Suppressor macrophage treated with lipopolysaccharide for 1 hour (primary cell): ENCODE measurements around the gene PPP1R3G.

ENCODE experiments used
- DNase-seq, 3 donors: peaks; one replicate each; pipeline ENCODE4 v3.0.0-alpha.2; 2020 to 2022

Gene PPP1R3G

DNA sequence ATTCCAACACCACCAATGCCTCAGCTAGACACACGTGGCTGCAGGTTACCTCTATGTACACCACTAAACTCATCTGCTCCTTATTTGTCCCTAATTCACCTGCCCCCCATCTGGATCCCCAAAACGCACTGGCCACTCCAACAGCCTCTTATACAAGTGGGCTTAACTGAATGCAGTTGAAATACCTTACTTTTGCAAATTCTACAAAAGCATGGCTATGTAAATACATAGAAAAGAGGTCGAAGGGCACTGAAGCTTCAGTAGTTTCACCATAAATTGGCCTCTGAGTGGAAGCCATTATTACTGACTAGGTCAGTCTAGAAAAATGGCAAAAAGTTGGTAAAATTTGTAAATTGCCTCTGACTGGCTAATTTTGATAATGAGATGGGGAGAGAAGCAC lies 11.1 kb upstream of the PPP1R3G start:
- DNase-seq, result no peak

DNA sequence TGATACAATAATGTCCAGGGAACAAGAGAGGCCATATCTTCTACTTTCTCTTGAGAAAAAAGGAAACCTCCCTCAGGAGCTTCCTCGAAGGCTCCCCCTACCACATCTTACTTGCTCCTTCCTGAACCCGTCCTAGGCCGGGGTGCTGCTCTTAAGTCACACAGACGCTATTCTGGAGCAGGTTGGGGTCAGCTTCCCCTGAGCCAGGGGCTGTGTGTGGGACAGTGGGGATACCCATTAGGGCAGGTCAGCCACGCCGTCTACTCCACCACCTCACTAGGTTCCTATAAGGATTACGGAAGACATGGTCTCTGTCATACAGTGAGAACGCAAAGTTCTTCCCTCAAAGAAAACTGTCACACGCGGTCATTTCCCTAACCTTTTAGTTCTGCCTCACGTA lies 8.2 kb upstream of the PPP1R3G start:
- no peak for DNase-seq

DNA sequence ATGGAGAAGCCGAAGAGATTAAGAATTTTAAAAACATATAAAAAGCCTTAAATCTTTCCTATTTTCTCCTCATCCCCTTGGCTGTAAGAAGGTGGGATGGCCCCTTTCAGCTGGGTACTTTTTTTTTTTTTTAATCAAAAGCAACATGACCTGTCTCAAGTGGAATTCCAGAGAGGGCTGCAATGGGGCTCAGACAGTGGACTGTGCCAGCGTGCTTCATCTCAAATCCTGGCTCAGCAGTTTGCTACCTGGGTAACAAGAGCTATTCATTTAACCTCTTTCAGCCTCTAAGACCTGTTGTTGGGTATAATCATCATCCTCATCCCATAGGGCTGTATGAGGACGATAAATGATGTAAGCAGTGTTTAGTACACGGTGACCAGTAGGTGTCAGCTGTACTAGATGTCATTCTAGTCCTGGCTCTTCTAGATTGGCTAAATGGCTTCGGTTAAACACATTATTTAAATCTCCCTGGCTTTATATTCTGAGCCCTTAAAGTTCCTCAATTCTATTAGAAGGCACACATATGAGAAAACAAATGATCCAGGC lies 6.9 kb upstream of the PPP1R3G start:
- no peak for DNase-seq

DNA sequence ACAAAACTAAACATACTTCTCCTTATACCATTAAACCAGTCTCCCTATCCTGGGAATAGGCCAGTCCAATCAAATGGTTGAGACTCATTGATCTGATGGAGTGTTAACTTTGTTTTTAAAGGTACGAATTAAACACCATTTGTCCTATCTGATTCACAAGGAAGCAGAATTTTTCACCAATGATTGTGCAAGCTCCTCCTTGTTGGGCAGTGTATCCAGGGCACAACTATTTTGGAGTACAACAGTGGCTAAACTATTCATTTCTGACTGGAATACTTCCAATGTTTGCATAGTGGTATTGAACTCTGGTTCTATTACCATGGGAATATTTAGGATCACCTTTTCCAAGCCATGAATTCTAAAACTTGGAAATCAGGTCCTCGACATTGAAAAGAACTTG lies 5.4 kb upstream of the PPP1R3G start:
- peak in 1 of 3 donors; percentile 16 for DNase-seq

DNA sequence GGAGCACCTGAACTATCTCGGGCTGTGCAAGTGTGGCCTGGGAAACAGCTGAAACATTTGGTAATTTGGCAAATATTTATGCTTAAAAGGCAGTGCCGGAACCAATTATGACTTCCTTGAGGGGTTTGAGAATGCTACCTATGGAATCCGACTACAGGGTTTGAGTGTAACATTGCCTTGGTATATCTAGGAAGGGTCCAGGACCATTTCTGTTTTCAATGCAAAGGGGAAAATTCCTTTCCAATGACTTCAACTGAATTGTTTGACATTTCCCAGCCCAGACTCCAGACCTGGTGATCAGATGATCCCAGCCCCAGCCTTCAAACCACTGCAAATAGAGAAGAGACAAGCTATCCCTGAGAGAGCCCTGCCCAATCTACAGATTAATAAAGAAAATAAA lies 4.6 kb upstream of the PPP1R3G start:
- DNase-seq, result no peak

DNA sequence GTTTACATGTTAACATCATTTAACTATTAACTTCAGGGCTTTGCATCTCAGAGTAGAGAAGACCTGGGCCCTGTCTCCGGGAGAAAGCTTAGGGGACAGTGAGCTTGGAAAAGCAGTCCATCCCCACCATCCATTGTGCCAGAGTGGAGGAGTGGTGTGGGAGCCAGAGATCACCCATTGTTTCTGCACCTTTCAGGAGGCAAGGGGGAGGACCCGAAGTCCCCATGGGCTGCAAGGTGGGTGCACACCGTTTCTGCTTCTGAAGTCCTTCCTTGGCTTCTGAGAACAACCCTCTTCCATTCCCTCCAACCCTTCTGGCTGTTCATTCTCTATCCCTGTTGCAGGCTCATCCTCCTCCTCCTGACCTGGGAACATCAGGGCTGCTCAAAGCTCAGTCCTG lies 4.0 kb upstream of the PPP1R3G start:
- no peak for DNase-seq

DNA sequence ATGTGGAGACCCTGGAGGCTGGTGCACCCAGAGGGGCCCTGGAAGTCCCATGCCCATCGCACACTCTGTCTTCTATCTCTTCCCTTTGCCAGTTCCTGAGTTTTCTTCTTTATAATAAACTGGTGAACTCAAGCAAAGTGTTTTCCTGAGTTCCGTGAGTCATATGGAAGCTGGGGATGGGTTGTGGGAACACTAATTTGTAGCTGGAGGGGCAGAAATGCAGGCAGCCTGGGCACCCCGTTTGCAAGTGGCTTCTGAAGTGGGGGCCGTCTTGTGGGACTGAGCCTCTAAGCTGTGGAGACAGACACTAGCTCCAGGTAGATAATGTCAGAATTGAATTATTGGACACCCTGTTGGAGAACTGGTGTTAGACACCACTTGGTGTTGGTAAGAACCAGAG lies 3.2 kb upstream of the PPP1R3G start:
- no peak for DNase-seq

DNA sequence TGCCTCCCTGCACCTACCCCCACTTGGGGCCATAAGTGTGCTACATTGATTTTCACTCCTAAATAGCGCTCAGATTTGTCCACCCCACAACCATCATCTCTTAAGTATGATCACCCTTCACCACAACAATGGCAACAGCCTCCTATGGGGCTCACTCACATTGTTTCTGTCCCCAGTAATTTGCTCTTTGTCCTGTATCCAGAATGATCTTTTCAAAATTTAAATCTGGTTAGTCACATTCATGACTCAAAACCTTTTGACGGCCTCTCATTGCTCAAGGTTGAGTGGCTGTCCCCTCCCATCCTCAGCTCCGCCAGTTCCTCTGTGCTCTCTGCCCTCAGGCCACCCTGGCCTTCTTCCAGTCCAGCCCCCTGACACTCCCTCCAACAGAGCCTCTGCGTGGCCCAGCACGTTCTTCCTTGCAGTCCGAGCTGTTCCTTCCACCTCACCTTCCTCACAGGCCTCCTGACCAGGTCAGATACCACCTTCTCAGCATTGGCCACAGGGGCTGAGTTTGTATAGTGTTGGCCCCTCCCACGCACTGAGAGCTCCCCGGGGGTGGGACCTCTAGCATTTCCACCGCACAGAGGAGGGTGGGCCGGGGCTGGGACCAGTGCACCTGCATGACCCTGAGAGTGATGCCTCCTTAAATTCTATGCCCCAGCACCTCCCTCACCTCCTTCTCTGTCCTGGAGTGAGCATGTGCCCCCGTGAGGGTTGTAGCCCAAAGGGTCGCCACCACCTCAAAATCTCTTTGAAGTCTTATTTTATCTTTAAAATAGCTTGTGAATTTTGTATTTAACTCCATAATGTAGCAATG lies 2.4 kb upstream of the PPP1R3G start:
- peak; percentile 85 to 89 (median 88) for DNase-seq

DNA sequence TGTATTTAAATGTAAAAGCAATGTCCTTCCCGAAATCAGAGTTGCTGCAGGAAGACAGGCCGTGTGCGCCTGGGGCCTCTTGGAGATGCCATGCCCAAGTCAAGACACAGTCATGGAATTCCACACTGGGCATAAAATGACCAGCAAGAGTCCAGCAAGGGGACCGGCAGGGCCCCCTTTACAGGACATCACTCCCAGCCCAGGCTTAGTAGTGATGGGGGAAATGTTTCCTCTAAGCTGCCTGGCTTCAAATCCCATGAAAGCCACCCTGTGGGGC lies 1.9 kb upstream of the PPP1R3G start:
- no peak for DNase-seq

DNA sequence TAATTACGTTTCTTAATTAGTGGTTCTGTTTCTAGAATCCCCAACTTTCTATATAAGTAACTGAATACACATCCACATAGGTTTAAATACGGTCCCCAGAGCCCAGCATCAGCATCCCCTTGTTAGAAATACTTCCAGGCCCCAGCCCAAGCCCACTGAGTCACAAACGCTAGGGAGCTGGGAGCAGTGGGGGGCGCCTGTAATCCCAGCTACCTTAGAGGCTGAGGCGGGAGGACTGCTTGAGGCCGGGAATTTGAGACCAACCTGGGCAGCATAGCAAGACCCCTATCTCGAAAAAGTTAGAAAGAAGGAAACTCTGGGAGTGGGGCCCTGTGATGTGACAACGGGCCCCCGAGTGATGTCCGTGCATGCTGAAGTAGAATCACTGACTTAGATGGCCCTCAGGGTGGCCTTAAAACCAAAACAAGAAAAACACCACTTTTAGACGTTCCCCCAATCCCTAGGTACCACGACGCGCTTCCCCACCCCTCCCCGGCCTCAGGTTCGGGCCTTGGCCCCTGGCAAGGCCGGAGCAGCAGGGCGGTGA lies 1.3 kb upstream of the PPP1R3G start:
- DNase-seq, result no peak

DNA sequence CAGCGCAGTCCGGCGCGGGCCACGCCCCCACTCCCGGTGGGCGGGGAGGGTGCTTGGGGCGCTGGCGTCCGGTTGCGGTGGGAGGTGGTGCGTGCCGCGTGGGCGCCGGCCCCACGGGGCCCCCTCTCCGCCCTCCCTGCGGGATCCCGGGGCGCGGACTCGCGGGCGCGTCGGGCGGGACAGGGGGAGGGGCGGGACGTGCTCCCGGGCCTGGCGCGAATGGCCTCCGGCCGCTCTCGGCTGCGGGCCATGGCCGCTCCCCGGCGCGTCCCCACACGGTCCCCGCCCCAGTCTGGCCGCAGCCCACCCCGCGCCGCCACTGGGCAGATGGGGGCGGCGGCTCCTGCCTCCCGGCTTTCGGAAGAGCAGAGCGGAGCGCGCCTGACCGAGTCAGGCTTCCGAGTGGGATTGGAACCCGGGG lies 771 bp upstream of the PPP1R3G start:
- no peak for DNase-seq

DNA sequence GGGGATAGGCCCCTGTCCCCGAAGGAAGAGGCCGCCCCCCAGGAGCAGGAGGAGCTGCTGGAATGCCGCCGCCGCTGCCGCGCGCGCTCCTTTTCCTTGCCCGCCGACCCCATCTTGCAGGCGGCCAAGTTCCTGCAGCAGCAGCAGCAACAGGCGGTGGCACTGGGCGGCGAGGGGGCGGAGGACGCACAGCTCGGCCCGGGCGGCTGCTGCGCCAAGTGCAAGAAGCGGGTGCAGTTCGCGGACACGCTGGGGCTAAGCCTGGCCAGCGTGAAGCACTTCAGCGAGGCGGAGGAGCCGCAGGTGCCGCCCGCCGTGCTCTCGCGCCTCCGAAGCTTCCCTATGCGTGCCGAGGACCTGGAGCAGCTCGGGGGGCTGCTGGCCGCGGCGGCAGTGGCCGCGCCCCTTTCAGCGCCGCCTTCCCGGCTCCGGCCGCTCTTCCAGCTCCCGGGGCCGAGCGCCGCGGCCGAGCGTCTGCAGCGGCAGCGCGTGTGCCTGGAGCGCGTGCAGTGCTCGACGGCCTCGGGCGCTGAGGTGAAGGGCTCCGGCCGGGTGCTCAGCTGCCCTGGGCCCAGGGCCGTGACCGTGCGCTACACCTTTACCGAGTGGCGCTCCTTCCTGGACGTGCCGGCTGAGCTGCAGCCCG lies 630 bp downstream of the PPP1R3G start:
- DNase-seq, result peak in 2 of 3 donors; percentile 38 to 62

DNA sequence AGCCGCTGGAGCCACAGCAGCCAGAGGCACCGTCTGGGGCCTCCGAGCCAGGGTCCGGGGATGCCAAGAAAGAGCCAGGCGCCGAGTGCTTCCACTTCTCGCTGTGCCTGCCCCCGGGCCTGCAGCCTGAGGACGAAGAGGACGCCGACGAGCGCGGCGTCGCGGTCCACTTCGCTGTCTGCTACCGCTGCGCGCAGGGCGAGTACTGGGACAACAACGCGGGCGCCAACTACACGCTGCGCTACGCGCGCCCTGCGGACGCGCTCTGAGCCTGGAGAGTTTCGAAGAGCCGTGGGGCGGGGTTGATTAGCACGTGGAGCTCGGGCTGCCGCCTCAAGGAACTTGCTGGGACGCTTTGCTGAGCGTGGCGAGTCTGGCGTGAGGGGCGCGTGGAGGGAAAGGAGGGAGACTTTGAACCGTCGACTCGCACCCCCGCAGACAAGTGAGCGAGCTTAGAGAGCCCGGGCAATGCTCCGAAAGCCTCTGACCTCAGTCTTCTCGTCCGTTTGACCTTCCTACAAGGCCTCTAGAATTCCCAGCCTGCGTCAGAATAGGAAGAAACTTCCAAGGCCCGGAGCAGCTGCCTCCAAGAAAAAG lies 1.3 kb downstream of the PPP1R3G start:
- DNase-seq, result peak in 1 of 3 donors; percentile 43

DNA sequence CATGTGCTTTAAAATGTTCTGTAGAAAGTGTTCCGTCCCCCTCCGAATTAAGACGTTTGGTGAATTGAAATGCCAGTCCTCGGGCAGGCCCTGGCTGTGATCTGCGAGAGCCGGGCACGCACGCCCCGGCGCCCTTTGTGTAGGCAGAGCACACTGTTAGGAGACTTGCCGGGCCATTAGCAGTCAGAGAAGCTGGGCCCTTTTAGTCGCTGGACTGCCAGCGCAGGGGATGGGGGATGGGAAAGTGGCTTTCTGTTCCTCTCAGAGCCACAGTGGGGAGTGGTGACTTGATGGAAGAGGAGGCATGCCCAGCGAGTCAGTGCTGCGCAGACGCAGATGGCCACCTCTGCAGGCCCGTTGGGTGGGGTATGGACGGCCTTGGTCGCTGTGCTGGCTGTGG lies 2.2 kb downstream of the PPP1R3G start:
- peak; percentile 70 to 84 (median 80) for DNase-seq

DNA sequence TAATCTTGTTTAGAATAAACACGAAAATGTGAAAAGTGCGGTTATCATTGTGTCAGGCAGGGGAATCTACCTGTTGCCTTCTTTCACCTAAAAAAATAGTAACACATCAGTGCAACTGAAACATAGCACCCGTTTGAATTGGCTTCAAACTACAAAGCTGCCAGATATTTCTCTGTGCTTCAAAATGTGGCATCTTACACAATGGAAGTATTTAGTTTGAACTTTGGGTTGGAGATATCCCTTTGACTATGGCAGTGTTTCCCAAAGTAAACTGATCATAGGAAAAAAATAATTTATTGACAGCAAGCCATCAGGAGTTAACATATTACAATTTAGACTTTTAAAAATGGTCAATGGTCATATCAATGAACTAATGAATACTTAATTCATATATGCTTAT lies 3.6 kb downstream of the PPP1R3G start:
- DNase-seq, result no peak

DNA sequence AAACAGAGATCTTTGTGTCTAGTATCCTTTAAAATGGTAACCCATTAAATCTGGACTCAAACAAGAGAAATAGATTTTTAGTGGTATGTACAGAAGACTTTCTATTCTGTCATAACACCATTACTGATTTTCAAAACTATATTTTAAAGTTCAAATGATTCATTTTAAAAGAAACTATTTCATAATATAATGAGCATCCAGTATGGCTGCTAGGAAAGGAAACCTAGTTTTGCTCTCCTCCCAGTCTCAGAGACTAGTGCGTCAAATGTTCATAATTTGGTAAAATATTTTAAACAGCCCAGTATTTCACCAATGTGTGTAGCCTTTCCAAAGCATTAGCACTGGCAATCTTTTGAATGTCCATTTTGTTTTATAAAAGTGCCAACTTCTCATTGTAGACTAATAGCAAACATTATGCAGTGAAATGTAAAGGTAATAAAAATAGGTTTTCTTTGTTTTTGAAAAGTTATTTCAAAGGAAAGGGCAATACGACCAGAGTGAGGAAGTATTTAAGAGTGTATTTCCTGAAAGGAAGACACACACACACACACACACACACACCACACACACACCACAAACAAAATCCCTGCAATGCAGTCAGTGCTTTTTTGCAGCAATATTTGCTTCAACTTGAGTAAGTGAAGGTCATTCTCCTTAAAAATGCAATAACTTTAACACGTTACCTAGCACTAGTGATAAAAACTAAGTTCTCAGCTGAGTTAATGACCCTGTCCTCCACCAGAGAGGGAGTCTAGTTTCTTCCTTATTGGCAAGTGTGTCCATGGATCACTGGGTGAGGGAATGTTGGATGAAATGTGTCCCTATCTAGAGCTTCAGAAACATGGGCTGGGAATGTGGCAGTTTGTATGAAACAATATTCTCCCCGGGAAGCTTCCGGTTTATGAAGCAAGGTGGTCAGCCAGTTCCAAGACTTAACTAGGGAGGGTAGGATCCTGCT lies 4.6 kb downstream of the PPP1R3G start:
- peak in 2 of 3 donors; percentile 51 to 60 for DNase-seq

DNA sequence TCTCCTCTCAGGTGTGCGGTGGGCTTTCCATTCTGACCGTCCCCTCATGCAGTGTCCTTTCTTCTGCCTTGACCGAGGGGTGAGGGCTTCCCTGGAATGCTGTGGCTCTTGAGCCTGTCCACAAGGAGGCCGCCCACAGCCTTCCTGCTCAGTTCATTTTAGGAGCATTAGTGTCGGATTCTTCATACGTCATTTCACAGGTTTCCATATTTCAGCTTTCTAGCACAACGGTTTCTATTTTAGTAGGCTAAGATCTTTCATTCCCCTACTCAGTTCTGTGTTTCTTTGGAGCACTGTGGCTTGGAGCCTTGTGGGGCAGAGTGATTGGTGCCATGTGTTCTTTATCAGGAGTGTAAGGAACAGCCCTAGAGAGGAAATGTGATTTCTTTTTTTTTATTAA lies 5.5 kb downstream of the PPP1R3G start:
- no peak for DNase-seq

DNA sequence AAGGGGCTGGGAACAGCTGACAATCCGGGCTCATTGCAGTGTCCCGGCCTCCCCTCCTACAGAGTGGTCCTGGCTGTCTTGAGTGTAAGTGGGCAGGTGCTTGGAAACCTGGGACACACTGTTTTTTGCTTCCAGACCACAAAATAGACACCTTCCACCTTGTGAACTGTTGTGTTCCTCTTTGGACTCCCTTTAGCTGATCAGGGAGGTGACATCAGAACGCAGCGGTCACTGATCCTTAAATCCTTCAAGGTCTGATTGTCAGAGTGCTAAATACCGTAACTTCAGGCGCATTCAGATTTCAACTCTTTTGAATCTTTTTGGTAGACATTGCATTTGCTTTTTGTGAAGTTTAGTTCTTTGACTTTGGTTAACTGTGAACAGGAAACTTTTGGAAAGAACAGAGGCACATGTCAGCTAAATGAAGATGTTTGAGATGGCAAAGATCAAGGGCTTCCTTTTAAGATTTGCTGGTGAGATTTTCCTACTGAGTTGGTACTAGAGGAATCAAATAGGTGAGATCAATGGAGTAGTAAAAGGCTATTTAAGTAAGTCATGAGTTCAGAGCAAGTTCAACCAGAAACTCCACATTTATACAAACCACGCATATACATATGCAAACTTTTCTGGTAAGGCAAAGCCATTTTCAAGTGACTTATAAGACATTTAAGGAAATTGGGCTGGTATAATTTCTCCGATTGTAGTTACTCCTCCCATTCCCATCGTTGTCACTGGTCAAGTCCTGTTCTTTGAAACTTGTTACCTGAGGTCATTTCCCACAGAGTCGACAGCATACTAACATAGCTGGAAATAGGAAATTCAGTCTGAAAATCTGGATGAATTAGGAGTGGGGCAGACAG lies 6.3 kb downstream of the PPP1R3G start:
- DNase-seq, result no peak

DNA sequence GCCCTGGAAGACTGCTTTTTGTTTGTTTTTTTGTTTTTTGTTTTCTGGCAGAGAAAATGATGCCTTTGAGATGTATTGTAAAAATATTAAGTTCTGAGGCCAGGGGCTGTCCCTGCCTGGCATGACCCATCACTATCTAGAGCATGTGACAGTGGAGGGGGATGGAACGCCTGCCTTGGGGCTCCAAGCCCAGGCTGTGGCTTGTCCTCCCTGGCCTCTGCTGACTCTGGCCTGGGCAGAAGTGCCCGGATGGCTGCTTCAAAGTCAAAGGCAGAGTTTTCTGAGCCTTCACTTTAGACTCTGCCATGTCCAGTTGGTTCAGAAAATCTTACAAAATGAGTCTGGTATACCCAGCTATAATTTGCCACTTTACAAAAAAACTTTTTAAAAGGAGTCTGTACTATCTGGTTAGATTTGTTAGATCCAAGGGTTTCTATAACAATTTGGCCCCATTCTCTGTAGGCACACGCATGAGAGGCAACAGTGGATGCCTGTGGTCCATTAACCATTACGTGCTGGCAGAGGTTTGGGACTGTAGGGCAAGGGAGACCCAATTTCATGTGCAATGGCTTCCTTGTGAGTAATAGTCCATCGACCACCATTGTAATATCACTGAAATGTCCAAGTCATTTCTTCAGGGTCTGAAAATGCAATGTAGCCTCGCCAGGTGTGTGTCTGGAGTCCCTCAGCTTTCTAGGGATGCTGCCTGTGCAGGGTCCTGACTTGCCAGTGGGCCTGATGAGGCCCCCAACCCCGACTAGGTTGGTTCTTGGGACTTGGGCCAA lies 8.3 kb downstream of the PPP1R3G start:
- DNase-seq, result no peak

DNA sequence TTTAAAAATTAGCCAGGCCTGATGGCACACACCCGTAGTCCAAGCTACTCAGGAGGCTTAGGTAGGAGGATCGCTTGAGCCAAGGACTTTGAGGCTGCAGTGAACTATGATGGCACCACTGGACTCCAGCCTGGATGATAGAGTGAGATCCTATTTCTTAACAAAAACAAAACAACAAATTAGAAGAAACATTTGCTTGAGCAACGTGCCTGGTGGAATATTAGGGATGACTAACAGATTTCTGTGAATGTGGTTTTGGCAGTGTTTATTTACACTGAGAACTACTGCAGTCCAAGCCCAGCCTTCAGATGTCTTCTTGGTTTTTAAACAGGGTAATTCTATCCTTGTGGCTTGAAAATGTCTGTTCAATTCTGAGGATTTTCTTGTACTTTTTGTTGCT lies 9.2 kb downstream of the PPP1R3G start:
- DNase-seq, result no peak

DNA sequence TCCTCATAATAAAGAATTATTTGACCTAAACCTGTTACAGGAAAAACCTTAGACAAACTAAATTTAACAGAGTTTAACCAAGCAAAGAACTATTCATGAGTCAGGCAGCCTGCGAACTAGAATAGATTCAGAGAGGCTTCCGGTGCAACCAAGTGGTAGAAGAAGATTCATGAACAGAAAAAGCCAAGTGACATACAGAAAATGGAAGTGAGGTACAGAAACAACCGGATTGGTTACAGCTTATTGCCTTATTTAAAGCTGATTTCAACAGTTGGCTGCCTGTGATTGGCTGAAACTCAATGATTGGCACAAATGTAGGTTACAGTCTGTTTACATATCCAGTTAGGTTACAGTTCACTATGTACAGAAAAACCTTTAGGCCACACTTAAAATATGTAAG lies 10.1 kb downstream of the PPP1R3G start:
- DNase-seq, result peak in 2 of 3 donors; percentile 26 to 50
